IMR-90 (cell line): ENCODE results near the gene SIGLEC7. TPM values are rescaled to one million over a fixed set of nuclear protein-coding genes. Genes with fewer than 3 reads are reported as not detected.

Experiments
- ATAC-seq: fragments of 200-7000 bp; cut with Tn5 transposase; 2 replicates; pipeline ENCODE4 v1.9.1; 2020; ENCODE audit warnings: low read depth, mild to moderate bottlenecking, moderate library complexity
- BruUV-seq: library from RNA; stranded (reverse); fragments of 400-500 nt; replicated peaks from 2 replicates; lab custom pipeline; 2021; lab: Mats Ljungman, UMichigan
- CTCF ChIA-PET: fragments of 300-600 bp; formaldehyde crosslinking; extraction: SDS; loops from one replicate; lab custom pipeline; 2021; ENCODE audit warnings: antibody characterized with exemption; lab: Yijun Ruan, JAX
- POLR2A ChIA-PET: fragments of 300-600 bp; sonication (Branson Sonifier 250); formaldehyde crosslinking; loops from one replicate; lab custom pipeline; 2022; ENCODE audit warnings: antibody characterized with exemption; ENCODE audit not compliant: unreplicated experiment; lab: Charles Lee
- DNase-seq: peaks from one replicate; pipeline ENCODE4 v3.0.0; 2013
- H2AFZ ChIP-seq: replicated peaks from 2 replicates; pipeline ENCODE3; 2013; ENCODE audit warnings: low read length, mild to moderate bottlenecking; ENCODE audit not compliant: poor library complexity
- H2AK5ac ChIP-seq: 2 replicates; pipeline ENCODE4 v1.6.1; 2013; ENCODE audit warnings: low read depth, low read length, inconsistent platforms
- H2AK9ac ChIP-seq: replicated peaks from 2 replicates; pipeline ENCODE3; 2013; ENCODE audit warnings: mild to moderate bottlenecking, low read depth, low read length, moderate library complexity; ENCODE audit not compliant: poor library complexity
- H2BK120ac ChIP-seq: 2 replicates; pipeline ENCODE4 v1.6.1; 2013; ENCODE audit warnings: low read depth, low read length, inconsistent platforms
- H2BK15ac ChIP-seq: 3 replicates; pipeline ENCODE4 v1.6.1; 2013; ENCODE audit warnings: low read depth, low read length, inconsistent platforms
- H2BK20ac ChIP-seq: 2 replicates; pipeline ENCODE4 v1.6.1; 2013; ENCODE audit warnings: low read depth, mild to moderate bottlenecking, inconsistent platforms, low read length, moderate library complexity
- H2BK5ac ChIP-seq: 2 replicates; pipeline ENCODE4 v1.6.1; 2013; ENCODE audit warnings: mild to moderate bottlenecking, low read depth, low read length, inconsistent platforms; ENCODE audit not compliant: poor library complexity, severe bottlenecking
- H3K14ac ChIP-seq: replicated peaks from 2 replicates; pipeline ENCODE4 v1.6.1; 2013; ENCODE audit warnings: low read depth, low read length, inconsistent platforms
- H3K18ac ChIP-seq: 2 replicates; pipeline ENCODE4 v1.6.1; 2013; ENCODE audit warnings: low read depth, low read length, control low read depth
- H3K23ac ChIP-seq: 2 replicates; pipeline ENCODE4 v1.6.1; 2013; ENCODE audit warnings: low read depth, low read length, inconsistent platforms
- H3K27ac ChIP-seq: 2 replicates; pipeline ENCODE4 v1.5.1; 2013; ENCODE audit warnings: mild to moderate bottlenecking, control low read depth, low read length; ENCODE audit not compliant: insufficient read depth
- H3K27me3 ChIP-seq: 2 replicates; pipeline ENCODE4 v1.6.1; 2013; ENCODE audit warnings: low read length; ENCODE audit not compliant: control insufficient read depth, insufficient read depth
- H3K36me3 ChIP-seq: 2 replicates; pipeline ENCODE4 v1.6.1; 2013; ENCODE audit warnings: low read length, mixed read lengths; ENCODE audit not compliant: control insufficient read depth, insufficient read depth
- H3K4ac ChIP-seq: 2 replicates; pipeline ENCODE4 v1.6.1; 2013; ENCODE audit warnings: low read depth, low read length, inconsistent platforms
- H3K4me1 ChIP-seq: 2 replicates; pipeline ENCODE4 v1.6.1; 2013; ENCODE audit warnings: low read length, mixed read lengths; ENCODE audit not compliant: control insufficient read depth, insufficient read depth
- H3K4me2 ChIP-seq: 2 replicates; pipeline ENCODE4 v1.6.1; 2013; ENCODE audit warnings: low read depth, mild to moderate bottlenecking, control low read depth, low read length, moderate library complexity
- H3K4me3 ChIP-seq: 2 replicates; pipeline ENCODE4 v1.5.1; 2013; ENCODE audit warnings: low read depth, mild to moderate bottlenecking, control low read depth, low read length, moderate library complexity; ENCODE audit not compliant: insufficient read depth
- H3K56ac ChIP-seq: 2 replicates; pipeline ENCODE4 v1.6.1; 2013; ENCODE audit warnings: low read length, inconsistent platforms; ENCODE audit not compliant: insufficient read depth; ENCODE audit errors: extremely low read depth
- H3K79me1 ChIP-seq, 2 experiments: 2 replicates each; pipeline ENCODE4 v1.6.1; 2013; ENCODE audit warnings: low read length in 2 of 2, inconsistent platforms in 1 of 2, low read depth in 1 of 2
- H3K9ac ChIP-seq: 2 replicates; pipeline ENCODE4 v1.6.1; 2013; ENCODE audit warnings: low read depth, low read length, control low read depth
- H3K9me1 ChIP-seq: 2 replicates; pipeline ENCODE4 v1.6.1; 2013; ENCODE audit warnings: low read length, inconsistent platforms; ENCODE audit not compliant: insufficient read depth
- H3K9me3 ChIP-seq: 2 replicates; pipeline ENCODE4 v1.6.1; 2013; ENCODE audit warnings: low read length; ENCODE audit not compliant: control insufficient read depth, insufficient read depth
- H4K20me1 ChIP-seq: 2 replicates; pipeline ENCODE4 v1.6.1; 2013; ENCODE audit warnings: low read length, inconsistent platforms; ENCODE audit not compliant: insufficient read depth
- H4K5ac ChIP-seq: 2 replicates; pipeline ENCODE4 v1.6.1; 2013; ENCODE audit warnings: mild to moderate bottlenecking, low read depth, low read length, control low read depth
- H4K8ac ChIP-seq, 2 experiments: 2 replicates each; pipeline ENCODE4 v1.6.1; 2013; ENCODE audit warnings: low read depth in 2 of 2, low read length in 2 of 2, control low read depth in 1 of 2, inconsistent platforms in 1 of 2
- H4K91ac ChIP-seq: 2 replicates; pipeline ENCODE4 v1.6.1; 2013; ENCODE audit warnings: low read depth, low read length, inconsistent platforms; ENCODE audit not compliant: insufficient read depth
- CEBPB ChIP-seq: IDR thresholded peaks from 2 replicates; pipeline ENCODE4 v1.6.1; 2012; ENCODE audit warnings: low read depth, low read length, improper control_type of control experiment
- CHD1 ChIP-seq: IDR thresholded peaks from 2 replicates; pipeline ENCODE4 v1.6.1; 2012; ENCODE audit warnings: low read depth, low read length, improper control_type of control experiment
- CTCF ChIP-seq: conservative IDR thresholded peaks from 2 replicates; pipeline ENCODE4 v1.5.1; 2012; ENCODE audit warnings: mild to moderate bottlenecking, low read depth, low read length, improper control_type of control experiment
- ELK1 ChIP-seq: fragments of 150-350 bp; IDR thresholded peaks from 2 replicates; pipeline ENCODE4 v1.6.1; 2016; ENCODE audit warnings: low read depth, mild to moderate bottlenecking, low read length, moderate library complexity, borderline replicate concordance
- RCOR1 ChIP-seq: IDR thresholded peaks from 2 replicates; pipeline ENCODE4 v1.6.1; 2012; ENCODE audit warnings: mild to moderate bottlenecking, low read length, improper control_type of control experiment; ENCODE audit not compliant: insufficient replicate concordance
- WGBS, 2 experiments: methylation state at CpG; one replicate each; pipeline versions ENCODE4 v1.1.5 to v1.1.7; 2013; ENCODE audit warnings: missing lambda C conversion rate in 2 of 2; ENCODE audit not compliant: insufficient read length in 1 of 2; ENCODE audit errors: extremely low coverage in 2 of 2; 5-methylcytosine and 5-hydroxymethylcytosine counted together
- dilution Hi-C: fragments of 300-500 bp; cut with HindIII; formaldehyde crosslinking; loops from one replicate; pipeline ENCODE4 v1.14.3; 2018; ENCODE audit warnings: low sequenced_read_pairs; ENCODE audit not compliant: unreplicated experiment
- in situ Hi-C: fragments of 300-500 bp; cut with MboI; formaldehyde crosslinking; loops from 3 replicates; pipeline ENCODE4 v1.14.3; 2019; ENCODE audit warnings: low sequenced_read_pairs, inconsistent platforms, mixed read lengths
- intact Hi-C: fragments of 100-400 bp; cut with micrococcal nuclease; formaldehyde crosslinking; loops from 2 replicates; pipeline ENCODE4 v1.10.0; 2022
- polyA plus RNA-seq, 3 experiments: library from polyadenylated mRNA; depleted of rRNA; stranded (reverse); fragments of >200 nt; gene quantifications; 2 replicates each; pipeline ENCODE4 v1.2.3, GENCODE V29; 2012; ENCODE audit warnings: low replicate concordance in 1 of 3
- total RNA-seq: library from RNA; depleted of rRNA; stranded (reverse); fragments of >200 nt; gene quantifications from 2 replicates; pipeline ENCODE4 v1.2.3, GENCODE V29; 2012

SIGLEC7 gene
- total and polyA plus RNA-seq, 2 of the 4 experiments (the other 2 are of a cell fraction) = not detected

GRCh38 chr19:51185868-51186215, 43.7 kb downstream of the SIGLEC7 start:
- WGBS, 2 experiments = 49% methylated on average over 4 of the region's 5 CpGs; no CpG with 5 or more reads in 1 of the 2 experiments
- peaks cover 4% of the 10 kb centered on the region; the same call in 1 of the 2 replicates for H3K9me3 ChIP-seq
- H4K8ac ChIP-seq = no peak overlapping the region
- H2AK5ac ChIP-seq = no peak overlapping the region
- H2BK15ac ChIP-seq = no peak overlapping the region
- no peaks in the 10 kb centered on the region for H3K27me3 ChIP-seq
- H3K4me3 ChIP-seq = no peak overlapping the region
- TF ChIP-seq ELK1 (no peak), RCOR1 (no peak), CEBPB (no peak), CHD1 (no peak), CTCF (no peak)
- no peak overlapping the region for H2BK5ac ChIP-seq
- dilution Hi-C loops (no loop called here), in situ Hi-C loops (no loop called here), intact Hi-C loops (no loop called here)
- no peak overlapping the region for H2BK20ac ChIP-seq
- ATAC-seq (no peak), DNase-seq (no peak)
- H2AFZ ChIP-seq = no peak overlapping the region
- H3K36me3 ChIP-seq = no peaks in the 10 kb centered on the region
- H4K5ac ChIP-seq = no peak overlapping the region
- no peaks in the 10 kb centered on the region for H3K9me1 ChIP-seq
- H3K56ac ChIP-seq = no peak overlapping the region
- H3K4me1 ChIP-seq = no peaks in the 10 kb centered on the region
- no peak overlapping the region for H3K4ac ChIP-seq
- no peaks in the 10 kb centered on the region for H3K79me1 ChIP-seq
- no peak overlapping the region for H3K9ac ChIP-seq
- H3K14ac ChIP-seq = no peak overlapping the region
- no peak overlapping the region for H3K18ac ChIP-seq
- POLR2A ChIA-PET = no interaction called here
- H3K23ac ChIP-seq = no peak overlapping the region
- H4K20me1 ChIP-seq = no peaks in the 10 kb centered on the region
- no peak overlapping the region for H2AK9ac ChIP-seq
- H3K4me2 ChIP-seq = no peak overlapping the region
- BruUV-seq = no TSS peak
- no peak overlapping the region for H2BK120ac ChIP-seq
- CTCF ChIA-PET = no interaction called here
- H4K91ac ChIP-seq = no peak overlapping the region
- H3K27ac ChIP-seq = no peak overlapping the region
